HG02943 (cell line): ENCODE data around the gene NFKB2.

Source experiments
- ATAC-seq: cut with Tn5 transposase; IDR thresholded peaks from one replicate; pipeline ENCODE4 v1.9.1; 2021; ENCODE audit warnings: mild to moderate bottlenecking, low read depth, moderate library complexity; ENCODE audit not compliant: unreplicated experiment

NFKB2 gene

DNA sequence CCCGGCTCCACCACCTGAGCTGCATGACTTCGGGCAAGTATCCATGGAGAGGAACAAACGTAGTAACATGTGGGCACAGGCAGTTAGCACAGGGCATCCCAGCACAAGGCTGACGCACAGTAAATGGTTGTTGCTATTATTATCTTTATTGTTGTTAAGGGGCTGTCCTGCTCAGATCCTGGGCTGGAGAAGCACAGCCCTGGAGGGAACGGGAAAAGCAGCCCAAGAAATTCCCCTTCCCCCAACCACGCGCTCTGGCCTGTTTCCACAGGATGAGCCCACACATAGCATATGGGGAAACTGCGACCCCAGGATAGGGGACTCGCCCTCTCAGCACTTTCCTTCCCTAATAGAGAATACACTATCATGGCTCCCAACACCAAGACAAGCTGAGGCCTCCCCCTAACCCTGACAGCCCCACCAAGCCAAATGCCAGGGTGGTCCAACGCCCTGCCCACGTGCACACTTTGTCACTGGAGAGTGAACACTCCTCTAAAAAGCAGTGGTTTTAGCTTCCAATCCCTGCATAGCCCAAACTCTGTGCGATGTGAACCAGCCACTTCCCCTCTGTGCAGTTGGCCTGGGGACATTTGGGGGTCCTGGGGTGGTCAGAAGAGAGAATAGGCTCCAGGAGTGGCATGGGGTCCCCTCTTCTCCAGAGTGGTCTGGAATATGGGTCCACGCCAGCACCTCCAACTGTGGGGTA is 12.1 kb downstream of the NFKB2 start:
- ATAC-seq: no peak

DNA sequence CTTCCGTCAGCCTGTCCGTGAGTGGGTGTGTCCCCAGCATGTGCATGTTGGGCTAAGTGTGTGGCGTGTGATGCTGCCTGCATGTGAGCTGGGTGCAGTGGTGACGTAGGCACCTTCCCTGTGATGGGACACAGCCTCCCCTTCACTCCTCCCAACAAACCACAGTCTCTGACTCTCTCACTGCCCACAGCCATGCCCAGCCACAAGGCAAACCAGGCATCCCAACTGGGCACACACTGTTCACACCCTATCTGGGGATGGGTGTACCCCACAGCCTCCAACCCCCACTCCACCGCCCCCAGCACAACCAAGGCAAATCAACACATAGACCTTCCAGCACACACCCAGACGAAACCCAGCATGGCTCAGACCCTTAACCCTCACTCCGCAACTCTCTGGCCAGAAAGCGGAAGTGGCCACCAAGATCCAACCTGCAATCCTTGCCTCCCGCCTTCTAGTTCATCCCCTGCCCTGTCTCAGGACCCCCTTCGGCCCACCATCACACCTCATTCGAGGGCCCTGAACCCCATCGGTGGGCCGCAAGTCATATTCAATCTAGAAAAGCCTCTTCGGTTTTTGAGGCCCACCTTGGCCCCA is 12.7 kb downstream of the NFKB2 start:
- ATAC-seq: no peak

DNA sequence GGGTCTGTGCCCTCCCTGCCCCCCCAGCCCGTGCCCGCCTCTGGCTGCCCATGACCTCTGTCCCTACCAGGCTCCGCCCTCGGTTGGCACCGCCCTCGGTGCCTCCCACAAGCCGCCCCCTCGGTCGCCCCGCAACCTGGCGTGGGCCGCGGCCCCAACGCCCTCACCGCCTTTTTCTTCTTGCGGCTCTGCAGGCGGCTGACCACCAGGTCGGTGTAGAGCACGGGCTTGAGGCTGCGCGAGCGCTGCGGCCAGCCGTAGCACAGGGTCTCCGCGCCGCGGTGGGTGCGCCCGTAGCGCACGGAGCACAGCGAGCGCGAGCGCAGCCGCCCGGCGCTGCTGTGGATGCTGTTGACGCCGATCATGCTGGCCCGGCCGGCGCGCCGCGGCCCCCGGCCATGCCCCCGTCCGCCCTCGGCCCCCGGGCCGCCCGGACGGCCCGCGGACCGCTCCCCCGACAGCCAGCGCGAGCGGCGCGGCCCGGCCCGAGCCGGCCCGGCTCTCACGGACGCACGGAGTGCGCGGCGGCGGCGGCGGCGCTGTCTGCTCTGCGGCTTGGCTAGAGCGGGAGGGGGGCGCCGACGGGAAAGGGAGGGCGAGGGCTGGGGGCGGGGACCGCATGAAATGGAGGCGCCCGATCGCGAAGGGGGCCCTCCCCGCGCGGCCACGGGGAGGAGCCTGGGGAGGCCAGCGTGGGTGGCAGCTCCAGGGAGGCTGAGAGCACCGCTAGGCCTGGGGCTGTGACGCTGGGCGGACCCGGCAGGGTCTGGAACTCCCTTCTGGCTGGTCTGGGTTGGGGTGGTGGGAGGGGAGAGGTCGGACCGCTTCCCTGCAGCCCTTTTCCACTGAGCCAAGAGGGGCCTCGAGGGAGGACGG is 13.5 kb downstream of the NFKB2 start:
- ATAC-seq: no peak

DNA sequence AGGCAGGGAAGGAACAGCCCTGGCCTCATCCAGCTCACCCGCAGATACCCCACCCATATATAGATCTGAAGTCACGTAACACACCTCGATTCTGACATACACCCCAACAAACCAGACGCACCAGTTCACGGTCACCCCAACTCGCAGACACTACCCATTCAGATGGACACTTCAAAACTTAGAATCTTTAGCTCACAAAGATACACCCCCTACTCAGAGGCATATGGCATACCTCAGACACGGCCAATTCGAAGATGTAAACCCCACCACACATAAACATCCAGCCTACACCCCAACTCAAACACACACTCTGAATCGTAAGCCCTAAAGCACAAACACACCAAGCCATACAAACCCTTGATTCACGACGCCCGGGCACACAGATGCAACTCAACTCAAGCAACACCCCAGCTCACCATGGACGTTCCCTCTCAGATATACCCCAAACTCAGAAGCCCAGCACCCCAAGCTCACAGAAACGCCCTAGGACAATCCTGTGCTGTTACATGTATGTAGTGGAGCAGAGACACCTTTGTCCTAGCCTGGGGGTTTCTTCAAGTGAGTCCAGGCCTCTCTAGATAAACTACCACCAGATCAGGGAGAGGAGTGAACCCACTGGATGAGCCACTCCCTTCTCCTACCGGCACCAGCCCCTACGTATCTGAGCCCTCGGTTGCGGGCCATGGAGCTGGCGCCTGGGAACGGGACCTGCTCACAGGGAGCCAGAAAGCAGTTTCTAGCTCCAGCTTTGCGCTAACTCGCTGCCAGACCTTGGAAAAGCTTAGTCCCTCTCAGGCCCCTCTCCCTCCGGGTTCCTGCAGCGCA is 14.3 kb downstream of the NFKB2 start:
- ATAC-seq: no peak

DNA sequence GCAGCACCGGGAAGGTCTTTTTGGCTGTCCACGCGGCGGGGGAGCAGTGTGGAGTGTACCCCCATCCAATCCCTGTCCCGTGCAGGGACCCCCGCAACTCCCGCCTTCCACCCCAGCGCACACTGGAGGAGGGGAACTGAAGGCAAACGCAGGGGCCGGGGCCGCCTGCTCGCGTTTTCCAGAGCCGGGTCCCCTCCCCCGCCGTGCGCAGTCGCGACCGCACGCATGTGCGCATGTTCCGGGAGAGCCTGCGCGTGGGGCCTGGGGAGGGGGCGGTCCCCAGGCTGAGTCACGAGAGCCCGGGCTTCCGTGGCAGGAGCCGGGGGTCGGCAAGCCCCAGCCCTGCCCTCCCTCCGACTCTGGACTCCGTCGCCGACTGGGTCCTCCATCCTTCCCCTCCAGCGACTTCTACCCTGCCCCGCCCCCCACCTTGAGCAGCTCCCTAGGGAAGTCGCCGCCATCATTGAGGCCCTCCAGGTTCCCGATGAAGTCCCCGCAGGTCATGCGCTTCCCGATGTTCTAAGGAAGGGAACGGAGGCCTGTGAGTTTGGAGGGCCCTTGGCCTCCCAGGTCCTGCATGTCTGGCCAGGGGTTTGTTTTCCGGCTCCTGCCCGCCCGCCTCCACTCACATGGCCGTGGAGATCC is 15.0 kb downstream of the NFKB2 start:
- no peak for ATAC-seq

DNA sequence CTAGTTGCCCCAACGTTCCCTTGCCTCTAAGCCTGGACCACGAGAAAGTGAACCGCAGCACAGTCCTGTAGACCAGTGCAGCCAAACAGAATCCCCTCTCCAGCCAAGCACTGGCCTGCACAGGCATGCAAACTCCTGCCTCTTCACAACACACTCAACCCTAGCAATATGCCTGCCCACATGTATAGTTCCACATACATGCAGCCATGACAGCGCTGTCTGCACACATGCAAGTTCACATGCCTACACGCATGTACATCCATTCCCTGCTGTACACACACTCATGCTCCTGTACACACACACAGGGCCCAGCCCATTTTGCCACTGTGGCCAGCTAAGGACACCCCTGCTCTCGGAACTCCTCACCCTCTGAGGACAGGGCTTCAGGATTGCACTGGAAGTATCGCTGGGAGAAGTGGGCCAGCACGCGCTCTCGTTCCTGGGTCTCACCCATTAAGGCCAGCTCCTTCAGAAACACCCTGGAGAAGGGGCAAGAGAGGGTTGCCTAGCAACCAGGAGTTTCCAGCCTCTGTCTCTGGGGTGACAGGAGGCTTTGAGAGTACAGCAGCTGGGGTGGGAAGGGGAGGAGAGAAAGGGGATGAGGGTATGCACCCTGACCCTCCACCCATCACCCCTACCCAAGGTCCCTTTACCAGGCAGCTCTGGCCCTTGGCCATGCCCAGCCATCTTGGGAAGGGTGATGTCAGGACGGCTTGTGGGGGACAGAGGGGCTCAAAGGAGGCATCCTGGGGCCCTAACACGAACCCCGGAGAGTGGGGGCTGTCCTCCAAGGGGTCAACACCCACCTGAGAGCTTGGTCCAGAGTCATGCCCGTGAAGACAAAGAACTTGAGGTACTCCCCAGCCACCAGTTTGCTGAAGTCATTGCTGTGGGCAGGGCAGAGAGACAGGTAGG is 16.1 kb downstream of the NFKB2 start:
- no peak for ATAC-seq

DNA sequence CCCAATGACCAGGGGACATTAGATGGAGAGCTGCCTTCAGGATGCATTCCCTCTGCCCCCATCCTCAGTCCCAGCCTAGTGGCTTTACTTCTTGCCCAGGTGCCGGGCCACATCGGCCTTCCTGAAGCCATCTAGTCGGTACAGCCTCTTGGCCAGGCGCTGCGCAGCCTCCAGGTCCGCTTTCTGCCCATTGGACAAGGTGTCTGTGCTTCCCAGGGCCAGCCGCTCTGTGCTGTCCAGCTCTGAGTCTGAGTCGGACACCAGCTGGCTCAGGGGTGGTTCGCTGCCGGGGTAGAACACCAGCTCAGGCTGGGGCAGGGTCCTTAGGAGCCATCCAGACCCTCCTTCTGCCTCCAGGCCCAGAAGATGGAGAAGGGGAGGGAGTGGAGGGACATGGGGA is 16.8 kb downstream of the NFKB2 start:
- no peak for ATAC-seq

DNA sequence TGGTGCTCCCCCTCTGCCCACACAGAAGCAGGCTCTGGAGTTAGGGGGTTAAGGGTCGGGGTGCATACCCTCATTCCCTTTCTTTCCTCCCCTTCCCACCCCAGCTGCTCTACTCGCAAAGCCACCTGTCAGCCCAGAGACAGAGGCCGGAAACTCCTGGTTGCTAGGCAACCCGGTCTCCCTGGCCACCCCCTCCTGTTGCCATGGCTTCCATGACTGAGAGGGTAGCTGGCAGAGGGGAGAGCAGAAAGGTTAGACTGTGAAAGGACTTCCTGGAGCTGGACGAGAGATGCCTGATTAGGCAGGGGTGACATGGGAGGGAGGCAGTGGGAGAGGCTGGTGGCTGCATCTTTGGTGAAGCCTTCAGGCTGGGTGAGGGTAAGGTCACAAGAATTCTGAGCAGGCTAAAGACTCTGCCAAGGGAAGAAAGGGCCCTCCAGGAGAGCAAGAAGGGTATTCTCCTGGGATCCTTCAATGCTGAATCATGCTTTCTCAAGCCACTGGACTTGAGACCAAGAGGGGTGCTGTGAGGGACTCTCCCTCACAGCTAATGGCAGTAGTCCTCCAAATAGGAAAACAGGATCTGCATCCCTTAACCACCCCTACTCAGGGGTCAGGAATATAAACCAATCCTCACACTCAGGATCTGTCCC is 17.7 kb downstream of the NFKB2 start:
- ATAC-seq: no peak

DNA sequence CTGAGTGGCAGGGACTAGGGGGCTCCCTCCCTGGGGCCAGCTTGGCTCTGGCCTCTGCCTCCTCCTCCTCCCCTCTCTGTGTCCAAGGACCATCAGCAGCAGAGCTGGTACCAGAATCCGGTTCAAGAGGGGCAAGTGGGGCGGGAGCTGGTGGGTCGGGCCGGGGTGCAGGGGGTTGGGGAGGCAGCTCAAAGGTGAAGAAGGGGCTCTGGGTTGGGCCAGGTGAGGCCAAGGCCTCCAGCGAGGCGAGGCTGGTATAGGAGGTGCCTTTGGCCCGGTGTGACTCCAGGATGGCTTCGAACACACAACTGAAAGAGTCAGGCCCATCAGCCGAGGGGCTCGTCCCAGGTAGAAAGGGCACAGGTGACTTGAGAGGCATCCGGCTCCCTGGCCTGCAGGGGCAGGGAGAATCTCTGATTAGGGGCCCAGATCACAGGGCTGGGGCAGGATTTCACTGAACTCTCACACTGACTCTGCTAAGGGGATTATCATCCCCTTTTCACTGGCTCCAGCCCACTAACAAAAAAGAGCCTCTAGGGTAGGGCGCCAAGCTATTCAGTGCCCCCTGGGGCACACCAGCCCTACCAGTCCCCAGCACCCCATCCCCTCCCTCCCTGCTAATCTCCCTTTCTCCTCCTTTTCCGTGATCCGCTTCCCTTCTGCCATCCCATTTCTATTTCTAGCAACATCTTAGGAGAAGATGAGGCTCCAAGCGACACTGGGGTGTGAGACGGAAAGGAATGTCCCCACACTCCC is 18.5 kb downstream of the NFKB2 start:
- no peak for ATAC-seq

DNA sequence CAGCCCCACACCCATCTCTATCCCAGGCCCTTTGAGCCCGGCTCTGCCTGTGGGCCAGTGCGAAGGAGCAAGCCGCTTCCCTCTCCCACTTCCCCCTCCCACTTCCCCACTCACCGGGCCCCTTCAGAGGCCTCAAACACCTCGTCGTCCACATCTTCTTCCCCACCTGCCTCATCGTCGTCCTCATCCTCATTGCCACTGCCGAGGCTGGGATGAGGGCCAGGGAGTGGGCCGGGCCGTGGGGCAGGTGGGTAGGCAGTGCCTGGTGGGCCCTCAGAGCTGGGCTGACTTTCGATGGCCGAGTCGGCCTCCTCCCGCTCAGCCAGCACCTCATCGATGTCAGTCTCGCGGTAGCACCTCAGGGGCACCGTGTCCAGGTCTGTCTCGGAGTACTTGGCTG is 19.2 kb downstream of the NFKB2 start:
- no peak for ATAC-seq

DNA sequence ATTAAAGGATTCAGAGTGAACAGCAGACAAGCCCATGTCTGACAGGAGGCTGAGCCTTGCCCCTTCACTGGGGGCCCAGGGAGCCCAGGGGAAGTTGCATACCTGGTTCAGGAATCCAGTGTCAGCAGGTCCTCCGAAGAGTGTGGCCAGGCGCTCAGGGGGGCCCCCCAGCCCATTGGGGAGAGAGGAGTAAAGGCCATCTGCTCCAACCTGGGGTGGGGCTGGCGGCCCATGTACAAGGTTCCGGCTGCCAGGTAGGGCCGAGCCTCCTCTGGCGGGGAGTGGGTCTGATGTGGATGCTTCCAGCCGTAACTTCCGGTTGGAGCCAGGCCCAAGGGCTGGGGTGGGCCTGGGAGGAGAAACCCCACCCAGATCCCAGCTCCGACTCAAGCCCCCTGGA is 20.8 kb downstream of the NFKB2 start:
- ATAC-seq: no peak

DNA sequence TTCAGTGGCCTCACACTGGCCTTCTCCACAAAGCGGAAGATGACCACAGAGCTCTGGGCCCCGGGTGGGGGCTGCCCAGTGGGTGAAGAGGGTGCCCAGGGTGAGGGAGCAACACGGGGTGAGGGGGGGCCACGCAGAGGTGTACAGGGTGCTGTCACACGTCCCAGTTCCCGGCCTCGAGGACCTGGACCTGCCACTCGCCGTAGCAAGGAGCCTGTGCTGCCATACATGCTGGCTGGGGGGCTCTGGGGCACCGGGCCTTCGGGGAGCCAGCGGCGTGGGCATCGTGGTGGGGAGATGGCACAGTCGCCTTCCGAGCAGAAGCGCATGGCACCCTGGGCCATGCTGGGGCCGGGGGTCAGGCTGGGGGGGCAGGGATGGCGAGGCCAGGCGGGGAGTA is 21.2 kb downstream of the NFKB2 start:
- no peak for ATAC-seq

DNA sequence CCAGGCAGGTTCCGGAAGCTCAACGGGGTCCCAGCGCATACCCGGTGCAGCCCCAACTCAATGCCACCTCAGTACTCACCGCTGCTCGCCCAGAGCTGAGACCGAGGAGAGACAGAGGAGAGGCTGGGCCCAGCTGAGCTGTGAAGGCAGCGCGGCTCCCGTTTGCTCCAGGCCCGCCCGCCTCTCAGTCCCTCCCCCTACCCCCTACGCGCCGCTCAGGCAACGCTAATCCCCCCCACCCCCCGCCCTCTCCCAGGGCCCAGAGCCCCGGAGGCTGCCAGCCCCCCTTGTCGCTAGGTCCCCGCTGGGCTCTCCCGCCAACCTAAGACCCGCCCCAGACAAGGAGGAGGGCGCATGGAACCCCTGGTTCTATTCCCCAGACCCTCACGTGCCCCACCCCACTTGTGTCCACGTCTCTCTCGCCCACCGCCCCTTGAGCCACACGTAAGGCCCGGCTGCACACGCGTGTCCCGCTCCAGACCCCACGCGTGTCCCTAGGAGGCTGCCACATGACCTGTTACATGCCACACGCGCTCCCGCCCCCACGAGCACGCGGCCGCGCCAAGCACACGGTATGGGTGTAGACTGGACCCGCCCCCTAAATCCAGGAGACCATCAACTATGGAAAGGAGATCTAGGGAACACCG is 23.2 kb downstream of the NFKB2 start, which contains the start of gene PSD:
Gene PSD, minus strand, starts transcription at position 164 of the 647 bp plus-strand sequence. CDS start 1,747 bp downstream, outside the sequence.
- ATAC-seq: no peak

DNA sequence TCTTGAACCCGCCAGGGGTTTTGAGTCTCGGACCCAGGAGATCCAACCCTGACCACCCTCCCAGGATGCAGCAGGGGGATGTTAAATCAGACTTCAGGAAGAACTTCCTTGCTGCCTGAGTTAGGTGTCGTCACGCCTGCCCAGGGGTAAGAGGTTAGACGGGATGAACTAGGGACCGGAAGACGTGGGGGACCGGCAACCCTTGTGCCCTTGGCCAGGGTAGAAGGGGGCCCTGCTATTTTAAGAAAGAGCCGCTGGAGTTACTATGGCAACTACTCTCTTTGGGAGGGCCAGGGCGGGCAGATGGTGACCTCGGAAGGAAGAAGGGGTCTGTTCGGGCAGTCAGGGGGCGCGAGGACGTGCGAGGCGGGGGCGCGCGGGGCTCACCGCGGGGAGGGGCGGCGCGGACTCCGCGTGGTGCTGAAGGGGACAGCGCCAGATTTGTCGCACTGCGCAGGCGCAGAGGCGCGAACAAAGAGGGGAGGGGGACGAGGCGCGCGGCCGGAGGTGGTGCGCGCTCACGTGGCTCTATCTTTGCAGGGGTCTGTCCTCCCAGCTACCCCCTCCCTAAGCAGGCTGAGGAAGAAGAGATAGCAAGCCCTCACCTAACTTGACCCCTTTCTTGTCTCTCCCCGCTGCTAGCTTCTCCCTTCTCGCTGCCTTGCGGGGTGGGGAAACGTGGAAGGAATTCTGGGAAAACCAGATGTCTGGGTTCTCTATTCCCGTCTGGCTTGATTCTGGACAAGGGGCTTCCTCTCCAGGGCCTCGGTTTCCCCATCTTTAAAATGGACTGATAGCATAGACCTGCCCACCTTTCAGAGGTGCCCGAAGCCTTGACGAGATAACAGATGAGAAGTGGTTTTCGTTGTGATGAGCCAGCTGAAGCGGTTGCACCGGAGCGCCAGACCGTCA is 24.0 kb downstream of the NFKB2 start:
- ATAC-seq: no peak

DNA sequence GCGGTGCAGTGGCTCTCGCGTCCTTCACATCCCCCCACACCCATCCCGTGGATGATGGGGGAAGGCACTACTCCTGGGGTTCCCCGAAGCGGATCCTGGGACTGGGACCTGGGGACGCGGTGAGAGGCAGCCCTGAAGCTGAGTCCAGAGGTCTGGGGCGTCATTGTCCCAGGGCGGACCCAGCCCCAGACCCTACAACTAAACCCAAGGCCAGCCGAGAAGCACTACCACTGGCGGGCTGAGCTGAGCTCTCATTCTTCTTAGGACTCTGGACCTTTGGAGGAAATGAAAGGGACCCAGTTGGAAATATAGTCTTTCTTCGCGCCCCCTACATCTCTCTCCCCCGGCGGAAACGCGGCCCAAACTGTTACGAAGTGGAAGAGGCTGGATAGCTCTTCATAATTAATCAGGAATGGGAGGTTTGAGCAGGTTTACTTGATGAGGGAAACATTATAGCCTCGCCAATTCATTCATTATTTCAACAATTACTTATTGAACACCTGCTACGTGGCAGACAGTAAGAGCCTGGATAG is 24.7 kb downstream of the NFKB2 start:
- ATAC-seq: no peak
